Stimulated activated CD4-positive, alpha-beta T cell treated with anti-CD3 and anti-CD28 coated beads, Interleukin-1b, Interleukin-23, amount 100 ng/mL, for 48 hours (primary cell): ENCODE measurements around the gene PDGFC.

Experiments used
- DNase-seq: peaks from one replicate; pipeline ENCODE4 v3.0.0-alpha.2; 2020

The PDGFC gene

GRCh38 chr4:156725257-156725656, 246.3 kb downstream of the PDGFC start:
- no peak for DNase-seq

- DNase-seq = no peak
These were observed 247.5 kb downstream of the PDGFC start for GRCh38 chr4:156723951-156724668.

- DNase-seq = no peak
These were observed 253.4 kb downstream of the PDGFC start for GRCh38 chr4:156718226-156718625.

- DNase-seq = no peak
These were observed 260.4 kb downstream of the PDGFC start for GRCh38 chr4:156711193-156711590.
